ENCODE measurements around the gene CCNY.

Gene CCNY

GRCh38 chr10:35426657-35427056 is 90.3 kb downstream of the CCNY start:
- TF ChIP-seq FOXP2 (optimal IDR thresholded peaks at IDR 0.05; ENCODE audit: borderline replicate concordance, extremely low read depth, extremely low read length, insufficient read depth) (no peak), POLR2AphosphoS5 (IDR thresholded peaks at IDR 0.05; ENCODE audit: low read depth, low read length) (no peak), SIN3A (IDR thresholded peaks at IDR 0.05; ENCODE audit: borderline replicate concordance, insufficient read depth, low read length) (no peak), TAF1 (IDR thresholded peaks at IDR 0.05; ENCODE audit: borderline replicate concordance, insufficient read depth, low read length) (no peak), REST (IDR thresholded peaks at IDR 0.05; ENCODE audit: insufficient read depth in 1 of 2, low read depth in 2 of 2, low read length in 2 of 2) (no peak)

- no peak for TF ChIP-seq SIN3A (IDR thresholded peaks at IDR 0.05; ENCODE audit: borderline replicate concordance, insufficient read depth, low read length)
- TF ChIP-seq FOXP2 (optimal IDR thresholded peaks at IDR 0.05; ENCODE audit: borderline replicate concordance, extremely low read depth, extremely low read length, insufficient read depth), result no peak
- TF ChIP-seq TAF1 (IDR thresholded peaks at IDR 0.05; ENCODE audit: borderline replicate concordance, insufficient read depth, low read length), result no peak
- TF ChIP-seq REST (IDR thresholded peaks at IDR 0.05; ENCODE audit: insufficient read depth in 1 of 2, low read depth in 2 of 2, low read length in 2 of 2), result no peak
- no peak for TF ChIP-seq POLR2AphosphoS5 (IDR thresholded peaks at IDR 0.05; ENCODE audit: low read depth, low read length)
Observed at GRCh38 chr10:35427543-35427942, 91.2 kb downstream of the CCNY start.

GRCh38 chr10:35428521-35428920 is 92.2 kb downstream of the CCNY start:
- TF ChIP-seq FOXP2 (optimal IDR thresholded peaks at IDR 0.05; ENCODE audit: borderline replicate concordance, extremely low read depth, extremely low read length, insufficient read depth), result no peak
- no peak for TF ChIP-seq REST (IDR thresholded peaks at IDR 0.05; ENCODE audit: insufficient read depth in 1 of 2, low read depth in 2 of 2, low read length in 2 of 2)
- no peak for TF ChIP-seq POLR2AphosphoS5 (IDR thresholded peaks at IDR 0.05; ENCODE audit: low read depth, low read length)
- no peak for TF ChIP-seq SIN3A (IDR thresholded peaks at IDR 0.05; ENCODE audit: borderline replicate concordance, insufficient read depth, low read length)
- TF ChIP-seq TAF1 (IDR thresholded peaks at IDR 0.05; ENCODE audit: borderline replicate concordance, insufficient read depth, low read length), result no peak

GRCh38 chr10:35432781-35433338 is 96.6 kb downstream of the CCNY start:
- TF ChIP-seq FOXP2 (optimal IDR thresholded peaks at IDR 0.05; ENCODE audit: borderline replicate concordance, extremely low read depth, extremely low read length, insufficient read depth) (no peak), TAF1 (IDR thresholded peaks at IDR 0.05; ENCODE audit: borderline replicate concordance, insufficient read depth, low read length) (no peak), SIN3A (IDR thresholded peaks at IDR 0.05; ENCODE audit: borderline replicate concordance, insufficient read depth, low read length) (no peak), REST (IDR thresholded peaks at IDR 0.05; ENCODE audit: insufficient read depth in 1 of 2, low read depth in 2 of 2, low read length in 2 of 2) (no peak), POLR2AphosphoS5 (IDR thresholded peaks at IDR 0.05; ENCODE audit: low read depth, low read length) (no peak)
